PC-3 (cell line): ENCODE results near the gene ACER3.

Experiments
- CTCF ChIP-seq: fragments of 300-600 bp; sonication (generic); conservative IDR thresholded peaks from 2 replicates; pipeline ENCODE4 v1.5.1; 2017; ENCODE audit warnings: antibody characterized with exemption, low read depth, mild to moderate bottlenecking, low read length
- EZH2 ChIP-seq: fragments of 300-600 bp; sonication (generic); IDR thresholded peaks from one replicate; pipeline ENCODE4 v1.6.1; 2017; ENCODE audit warnings: antibody characterized with exemption, mild to moderate bottlenecking, low read length; ENCODE audit not compliant: unreplicated experiment
- EZH2phosphoT487 ChIP-seq: fragments of 300-600 bp; sonication (generic); IDR thresholded peaks from 2 replicates; pipeline ENCODE4 v1.6.1; 2018; ENCODE audit warnings: mild to moderate bottlenecking, antibody characterized with exemption, low read length, borderline replicate concordance

GRCh38 chr11:77001613-77002012 lies 140.9 kb downstream of the ACER3 start:
- TF ChIP-seq CTCF = no peak
- no peak for TF ChIP-seq EZH2phosphoT487
- TF ChIP-seq EZH2 = no peak
